Activated gamma-delta T cell treated with Interleukin-2 at 50 U/mL for 16 hours (primary cell): ENCODE measurements around the gene ZSWIM5.
"Not testable (repeated sequence)": the region's sequence is repeated elsewhere in the genome, so short reads cannot be mapped to it uniquely, and the experiment has no call there.

Experiments
- DNase-seq: peaks from one replicate; pipeline ENCODE4 v3.0.0-alpha.2; 2020

Gene ZSWIM5

DNA sequence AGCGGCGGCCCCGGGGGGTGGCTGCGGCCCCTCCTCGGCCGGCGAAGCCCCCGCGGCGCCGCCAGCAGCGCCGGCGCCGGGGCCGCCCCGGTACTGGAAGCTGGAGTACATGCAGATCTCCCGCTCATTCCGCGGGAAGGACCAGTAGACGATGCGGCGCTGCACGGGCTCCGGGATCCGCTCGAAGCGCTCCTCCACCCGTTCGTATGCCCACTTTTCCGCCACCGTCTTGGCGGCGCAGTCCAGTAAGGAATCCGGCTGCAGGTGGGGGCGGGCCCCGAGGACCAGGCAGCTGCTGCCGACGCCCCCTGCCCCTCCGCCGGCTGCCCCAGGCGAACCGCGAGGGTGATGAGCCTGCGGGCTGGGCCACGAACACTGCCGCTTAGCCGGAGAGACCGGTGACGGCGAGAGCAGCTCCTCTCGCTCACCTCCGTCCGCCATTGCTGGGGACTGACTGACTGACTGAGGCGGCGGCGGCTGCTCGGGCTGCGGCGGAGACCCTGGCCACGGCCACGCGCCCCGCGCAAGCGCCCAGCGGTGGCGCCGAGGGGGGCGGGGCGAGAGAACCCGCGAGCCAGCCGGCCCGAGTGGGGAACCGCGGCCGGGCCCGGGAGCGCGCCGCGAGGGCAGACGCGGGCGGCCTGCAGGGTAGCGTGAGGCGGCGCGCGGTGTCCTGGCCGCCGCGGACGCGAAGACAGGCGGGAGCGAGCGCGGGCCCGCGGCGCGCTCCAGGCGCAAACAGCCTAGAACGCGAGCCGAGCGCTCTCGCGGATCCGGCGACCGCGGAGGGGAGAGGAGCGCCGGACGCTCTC lies at the start of gene ZSWIM5:
Gene ZSWIM5, minus strand, starts transcription at position 696 of the 812 bp plus-strand sequence. Its CDS starts 255 bp downstream, at position 441.
- DNase-seq, result peak; percentile 56

DNA sequence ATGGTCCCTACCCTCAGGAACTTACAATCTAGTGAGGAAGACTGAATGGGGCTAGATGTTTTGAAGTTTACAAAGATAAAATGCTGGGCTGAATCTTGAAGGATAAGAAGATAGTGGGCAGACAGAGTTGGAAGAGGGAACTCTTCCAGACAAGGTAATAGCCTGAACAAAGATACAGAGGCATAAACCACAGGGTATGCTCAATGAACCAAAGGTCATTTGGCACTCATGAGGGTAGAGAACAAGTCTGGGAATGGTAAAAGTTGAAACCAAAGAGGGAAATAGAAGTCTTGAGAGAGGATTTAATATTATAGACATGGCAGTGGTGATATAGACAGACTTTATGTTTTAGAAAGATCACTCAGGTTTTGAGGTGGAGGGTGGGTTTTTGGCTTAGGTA lies 48.1 kb upstream of the ZSWIM5 start:
- DNase-seq, result no peak

DNA sequence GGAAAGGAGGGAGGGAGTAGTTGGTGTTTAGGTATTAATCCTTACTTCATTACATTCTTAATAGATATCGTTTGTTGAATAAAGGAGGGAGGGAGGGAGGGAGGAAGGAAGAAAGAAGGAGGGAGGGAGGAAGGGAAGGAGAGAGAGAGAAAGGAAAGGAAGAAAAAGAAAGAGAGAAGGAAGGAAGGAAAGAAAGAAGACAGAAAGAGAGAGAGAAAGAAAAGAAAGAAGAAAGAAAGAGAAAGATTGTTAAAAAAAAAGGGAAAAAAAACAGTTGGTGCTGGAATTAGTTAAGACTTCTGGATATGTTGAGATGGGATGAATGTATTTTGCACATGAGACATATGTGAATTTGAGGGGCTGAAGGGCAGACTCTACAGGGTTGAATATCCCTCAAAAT lies 44.1 kb upstream of the ZSWIM5 start:
- no peak for DNase-seq

DNA sequence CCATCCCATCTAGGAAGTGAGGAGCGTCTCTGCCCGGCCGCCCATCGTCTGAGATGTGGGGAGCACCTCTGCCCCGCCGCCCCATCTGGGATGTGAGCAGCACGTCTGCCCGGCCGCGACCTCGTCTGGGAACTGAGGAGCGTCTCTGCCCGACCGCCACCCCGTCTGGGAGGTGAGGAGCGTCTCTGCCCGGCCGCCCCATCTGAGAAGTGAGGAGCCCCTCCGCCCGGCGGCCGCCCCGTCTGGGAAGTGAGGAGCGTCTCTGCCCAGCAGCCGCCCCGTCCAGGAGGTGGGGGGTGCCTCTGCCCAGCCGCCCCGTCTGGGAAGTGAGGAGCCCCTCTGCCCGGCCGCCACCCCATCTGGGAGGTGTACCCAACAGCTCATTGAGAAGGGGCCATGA lies 41.6 kb upstream of the ZSWIM5 start:
- not testable (repeated sequence) for DNase-seq

DNA sequence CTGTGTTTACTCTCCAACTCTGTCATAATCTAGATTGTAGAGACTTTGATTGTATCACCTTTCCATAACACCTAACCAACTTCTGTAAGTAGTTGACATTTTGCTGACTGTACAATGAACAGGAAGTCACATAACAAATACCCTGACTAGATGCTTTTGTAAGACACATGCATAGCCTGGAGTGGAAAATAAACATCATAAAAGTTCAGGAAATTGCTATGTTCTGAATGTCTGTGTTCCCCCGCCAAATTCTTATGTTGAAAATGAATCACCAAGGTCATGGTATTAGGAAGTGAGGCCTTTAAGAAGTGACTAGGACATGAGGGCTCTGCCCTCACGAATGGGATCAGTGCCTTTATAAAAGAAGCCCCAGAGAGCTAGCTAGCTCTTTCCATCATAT lies 40.4 kb upstream of the ZSWIM5 start:
- no peak for DNase-seq

DNA sequence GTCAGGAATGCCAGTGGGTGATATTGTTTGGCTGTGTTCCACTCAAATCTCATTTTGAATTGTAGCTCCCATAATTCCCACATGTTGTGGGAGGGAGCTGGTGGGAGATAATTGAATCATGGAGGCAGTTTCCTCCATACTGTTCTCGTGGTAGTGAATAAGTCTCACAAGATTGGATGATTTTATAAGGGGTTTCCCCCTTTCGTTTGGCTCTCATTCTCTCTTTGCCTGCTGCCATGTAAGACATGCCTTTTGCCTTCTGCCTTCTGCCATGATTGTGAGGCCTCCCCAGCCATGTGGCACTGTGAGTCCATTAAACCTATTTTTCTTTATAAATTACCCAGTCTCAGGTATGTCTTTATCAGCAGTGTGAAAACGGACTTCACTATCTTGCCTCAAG lies 40.0 kb upstream of the ZSWIM5 start:
- DNase-seq, result not testable (repeated sequence)

DNA sequence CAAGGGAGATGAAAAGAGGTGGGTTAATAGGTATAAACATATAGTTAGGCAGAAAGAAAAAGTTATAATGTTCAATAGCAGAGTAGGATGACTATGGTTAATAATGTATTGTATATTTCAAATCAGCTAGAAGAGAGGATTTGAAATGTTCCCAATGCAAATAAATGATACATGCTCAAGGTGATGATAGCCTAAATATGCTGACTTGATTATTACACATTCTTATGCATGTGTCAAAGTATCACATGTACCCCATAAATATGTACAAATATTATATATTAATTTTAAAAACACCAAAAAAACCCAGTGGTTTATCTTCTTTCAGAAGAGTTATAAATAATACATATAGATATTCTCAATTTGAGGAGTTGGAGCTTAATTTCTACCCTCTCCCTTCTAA lies 38.3 kb upstream of the ZSWIM5 start:
- DNase-seq, result no peak

DNA sequence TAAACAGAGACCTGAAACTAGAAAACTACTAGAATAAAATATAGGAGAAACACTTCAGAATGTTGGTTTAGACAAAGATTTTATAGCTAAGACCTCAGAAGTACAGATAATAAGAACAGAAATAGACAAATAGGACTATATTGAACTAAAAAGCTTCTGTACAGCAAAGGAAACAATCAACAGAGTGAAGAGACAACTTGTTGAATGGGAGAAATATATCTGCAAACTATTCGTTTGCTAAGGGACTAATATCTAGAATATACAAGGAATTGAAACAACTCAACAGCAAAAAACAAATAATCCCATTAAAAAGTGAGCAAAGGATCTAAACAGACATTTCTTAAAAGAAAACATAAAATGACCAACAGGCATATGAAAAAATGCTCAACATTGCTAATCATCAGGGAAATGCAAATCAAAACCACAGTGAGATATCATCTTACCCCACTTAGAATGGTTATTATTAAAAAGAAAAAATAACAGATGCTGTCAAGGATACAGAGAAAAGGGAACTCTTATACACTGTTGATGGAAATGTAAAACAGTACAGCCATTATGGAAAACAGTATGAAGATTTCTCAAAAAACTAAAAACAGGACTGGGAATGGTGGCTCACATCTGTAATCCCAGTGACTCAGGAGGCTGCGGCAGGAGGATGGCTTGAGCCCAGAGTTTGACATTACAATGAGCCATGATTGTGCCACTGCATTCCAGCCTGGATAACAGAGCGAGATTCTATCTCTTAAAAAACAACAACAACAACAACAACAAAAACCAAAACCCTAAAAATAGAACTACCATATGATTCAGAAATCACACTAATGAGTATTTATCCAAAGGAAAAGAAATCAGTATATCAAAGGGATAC lies 37.3 kb upstream of the ZSWIM5 start:
- DNase-seq, result no peak

DNA sequence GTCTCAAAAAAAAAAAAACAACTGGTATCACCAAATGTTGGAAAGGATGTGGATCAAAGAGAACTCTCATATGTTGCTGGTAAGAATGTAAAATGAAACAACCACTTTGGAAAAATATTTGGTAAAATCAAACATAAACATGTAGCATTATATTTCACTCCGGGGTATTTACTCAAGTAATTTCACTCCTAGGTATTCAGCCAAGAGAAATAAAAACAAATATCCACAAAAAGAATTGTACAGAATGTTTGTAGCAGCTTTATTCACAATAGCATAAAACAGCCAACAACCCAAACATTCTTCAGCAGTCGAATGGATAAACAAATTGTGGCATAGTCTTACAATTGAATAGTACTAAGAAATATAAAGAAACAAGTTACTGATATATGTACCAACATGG lies 32.4 kb upstream of the ZSWIM5 start:
- DNase-seq, result no peak

DNA sequence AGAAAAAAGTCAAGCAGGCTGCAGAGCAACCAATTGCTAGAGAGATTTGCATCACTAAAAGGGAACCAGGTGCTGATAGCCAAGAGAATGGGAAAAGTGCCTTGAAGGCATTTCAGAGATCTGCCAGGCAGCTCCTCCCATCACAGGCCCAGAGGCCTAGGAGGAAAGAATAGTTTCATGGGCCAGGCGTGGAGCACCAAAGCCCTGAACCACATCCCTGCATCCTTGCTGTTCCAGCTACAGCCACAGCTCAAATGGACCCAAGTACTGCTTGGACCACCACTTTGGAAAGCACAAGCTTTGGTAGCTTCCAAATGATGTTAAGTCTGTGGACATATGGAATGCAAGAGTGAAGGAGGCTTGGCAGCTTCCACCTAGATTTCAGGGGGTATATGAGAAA lies 29.7 kb upstream of the ZSWIM5 start:
- no peak for DNase-seq

DNA sequence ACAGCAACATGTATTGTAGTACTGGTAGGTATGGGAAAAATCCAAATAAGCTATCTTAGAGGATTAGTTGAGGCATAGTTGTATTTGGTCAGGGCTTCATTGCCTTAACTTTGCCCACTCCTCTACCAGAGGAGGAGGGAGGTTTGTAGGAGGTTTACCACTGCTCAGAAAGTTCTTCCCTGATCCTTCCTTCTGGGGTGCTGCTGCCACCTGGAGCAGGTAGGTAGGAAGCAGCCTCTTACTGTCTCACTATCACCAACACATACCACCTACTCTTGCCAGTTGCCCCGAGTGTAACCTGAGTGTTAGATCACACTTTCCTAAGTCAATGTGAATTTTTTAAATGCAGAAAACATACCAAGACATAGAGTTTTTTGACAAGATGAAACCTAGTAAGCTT lies 24.1 kb upstream of the ZSWIM5 start:
- DNase-seq, result no peak

DNA sequence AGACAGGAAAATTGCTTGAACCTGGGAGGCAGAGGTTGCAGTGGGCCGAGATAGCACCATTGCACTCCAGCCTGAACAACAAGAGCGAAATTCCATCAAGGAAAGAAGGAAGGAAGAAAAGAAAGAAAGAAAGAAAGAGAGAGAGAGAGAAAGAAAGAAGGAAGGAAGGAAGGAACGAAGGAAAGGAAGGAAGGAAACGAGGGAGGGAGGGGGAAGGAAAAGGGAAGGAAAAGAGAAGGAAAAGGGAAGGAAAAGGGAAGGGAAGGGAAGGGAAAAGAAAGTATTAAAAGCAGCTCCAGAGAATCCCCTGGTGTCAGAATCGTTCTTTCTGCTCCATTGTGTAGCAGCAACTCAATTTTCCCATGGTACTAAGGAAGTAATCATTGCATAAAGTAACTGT lies 19.2 kb upstream of the ZSWIM5 start:
- no peak for DNase-seq

DNA sequence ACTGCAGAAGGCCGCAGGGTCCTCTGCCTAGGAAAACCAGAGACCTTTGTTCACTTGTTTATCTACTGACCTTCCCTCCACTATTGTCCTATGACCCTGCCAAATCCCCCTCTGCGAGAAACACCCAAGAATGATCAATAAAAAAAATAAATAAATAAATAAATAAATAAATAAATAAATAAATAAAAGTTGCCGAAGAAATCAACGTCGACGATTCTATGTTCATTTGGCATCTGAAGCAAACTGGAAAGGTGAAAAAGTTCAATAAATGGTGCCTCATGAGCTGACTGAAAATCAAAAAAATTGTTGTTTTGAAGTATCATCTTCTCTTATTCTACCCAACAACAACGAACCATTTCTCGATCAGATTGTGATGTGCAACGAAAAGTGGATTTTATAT lies 17.3 kb upstream of the ZSWIM5 start:
- not testable (repeated sequence) for DNase-seq

DNA sequence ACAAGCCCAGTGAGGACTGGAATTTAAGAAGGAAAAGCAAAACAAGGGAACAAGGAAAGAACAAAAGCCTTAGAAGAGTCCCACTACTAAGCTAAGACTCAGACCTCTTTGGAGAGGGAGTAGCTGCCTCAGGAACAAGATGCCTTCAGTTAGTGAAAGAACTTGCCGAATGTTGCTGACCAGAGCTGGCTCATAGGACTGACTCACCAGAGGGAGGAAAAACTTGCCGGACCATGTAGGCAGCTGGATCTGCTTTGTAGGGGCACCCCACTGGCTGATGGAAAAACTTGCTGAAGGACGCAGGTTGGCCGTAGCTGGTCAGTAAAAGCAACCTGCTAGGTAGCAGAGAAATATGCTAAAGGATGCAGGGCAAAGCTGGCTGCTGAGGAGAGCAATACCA lies 15.3 kb upstream of the ZSWIM5 start:
- DNase-seq, result no peak

DNA sequence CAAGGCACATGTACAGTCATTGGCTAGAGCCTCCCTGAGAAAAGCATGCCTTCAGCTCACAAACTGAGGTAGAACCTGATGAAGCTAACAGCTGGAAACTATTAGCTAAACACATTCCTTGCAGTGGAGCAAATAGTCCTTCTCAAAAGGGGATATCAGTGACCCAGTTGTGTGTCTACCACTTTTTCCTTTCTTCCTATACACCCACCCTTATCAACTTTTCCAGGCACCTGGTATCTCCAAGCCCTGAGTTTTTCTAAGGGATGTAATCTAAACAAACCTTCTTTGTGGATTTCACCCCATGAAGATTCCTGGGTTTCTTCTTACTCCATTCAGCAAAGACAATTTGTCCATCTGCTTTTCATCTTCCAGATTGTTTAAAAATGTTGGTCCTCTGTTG lies 10.5 kb upstream of the ZSWIM5 start:
- no peak for DNase-seq

DNA sequence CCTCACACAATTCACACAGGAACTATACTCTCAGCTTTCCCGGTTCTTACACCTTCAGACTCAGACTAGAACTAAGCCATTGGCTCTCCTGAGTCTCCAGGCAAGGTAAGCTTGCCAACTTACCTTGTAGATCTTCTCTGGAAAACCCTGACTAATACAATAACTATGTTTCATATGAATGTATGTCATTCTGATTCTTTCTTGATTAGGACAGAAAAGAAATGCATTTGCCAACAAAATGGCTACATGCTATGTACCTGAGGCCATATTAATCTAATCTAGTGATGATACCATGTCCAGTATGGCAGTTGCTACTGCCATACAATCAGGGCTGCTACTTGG lies 9.8 kb upstream of the ZSWIM5 start:
- DNase-seq, result no peak

DNA sequence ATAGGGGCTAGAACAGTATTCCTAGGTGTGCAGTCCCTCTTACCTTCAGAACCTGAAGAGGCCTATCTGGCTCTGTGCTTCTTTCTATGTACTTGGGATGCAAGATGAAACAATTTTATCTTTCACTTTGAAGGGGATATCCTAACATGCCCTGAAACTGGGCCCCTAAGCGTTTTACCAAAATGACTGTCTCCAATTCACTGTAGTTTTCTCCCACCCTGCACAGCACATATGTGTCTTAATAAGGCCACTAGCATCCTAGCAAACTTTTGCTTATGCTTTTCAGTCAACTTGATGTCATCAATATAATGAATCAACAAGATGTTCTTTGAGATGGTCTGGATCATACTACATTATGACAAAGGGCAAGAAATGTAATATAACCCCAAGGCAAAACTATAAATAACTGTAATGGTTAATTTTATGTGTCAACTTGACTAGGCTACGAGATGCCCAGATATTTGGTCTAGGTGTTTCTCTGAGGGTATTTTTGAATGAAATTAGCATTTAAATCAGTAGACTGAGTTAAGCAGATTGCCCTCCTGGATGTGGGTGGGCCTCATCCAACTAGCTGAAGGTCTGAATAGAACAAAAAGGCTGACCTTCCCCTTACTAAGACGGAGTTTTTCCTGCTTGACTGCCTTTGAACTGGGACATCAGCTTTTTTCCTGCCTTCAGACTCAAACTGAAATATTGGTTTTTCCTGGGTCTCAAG lies 9.2 kb upstream of the ZSWIM5 start:
- DNase-seq, result no peak

DNA sequence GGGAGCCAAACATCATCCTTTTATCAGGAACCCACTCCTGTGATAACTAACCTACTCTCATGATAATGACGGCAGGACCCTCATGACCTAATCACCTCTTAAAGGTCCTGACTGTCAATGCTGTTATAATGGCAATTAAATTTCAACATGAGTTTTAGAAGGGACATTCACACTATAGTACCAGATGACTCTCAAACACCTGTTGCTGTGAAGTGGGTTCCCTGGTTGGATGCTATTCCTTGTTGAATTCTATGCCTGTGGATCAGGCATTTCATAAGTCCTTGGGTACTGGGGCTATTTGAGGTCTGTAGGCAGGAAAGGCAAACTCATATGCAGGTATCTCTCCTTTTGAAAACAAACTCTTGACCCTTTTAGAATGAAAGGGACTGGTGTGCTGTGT lies 7.5 kb upstream of the ZSWIM5 start:
- DNase-seq, result no peak

DNA sequence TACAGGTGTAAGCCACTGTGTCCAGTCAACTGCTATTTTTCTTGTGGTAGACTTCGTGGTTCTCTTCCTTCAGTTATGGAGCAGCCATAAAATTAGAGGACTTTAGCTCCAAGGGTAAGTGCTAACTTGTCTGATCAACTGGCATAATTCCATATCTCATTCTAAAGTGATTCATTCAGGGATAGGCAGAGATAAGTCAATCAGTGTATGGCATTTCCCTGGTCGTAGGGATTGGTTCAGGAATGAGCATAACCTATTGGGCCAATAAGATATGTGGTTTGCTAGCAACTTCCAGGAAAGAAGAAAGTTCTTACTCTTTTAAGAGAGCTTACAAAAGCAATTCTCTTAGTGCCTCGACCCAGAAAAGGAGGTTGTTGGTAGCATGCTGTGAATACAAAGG lies 4.7 kb upstream of the ZSWIM5 start:
- DNase-seq, result no peak

DNA sequence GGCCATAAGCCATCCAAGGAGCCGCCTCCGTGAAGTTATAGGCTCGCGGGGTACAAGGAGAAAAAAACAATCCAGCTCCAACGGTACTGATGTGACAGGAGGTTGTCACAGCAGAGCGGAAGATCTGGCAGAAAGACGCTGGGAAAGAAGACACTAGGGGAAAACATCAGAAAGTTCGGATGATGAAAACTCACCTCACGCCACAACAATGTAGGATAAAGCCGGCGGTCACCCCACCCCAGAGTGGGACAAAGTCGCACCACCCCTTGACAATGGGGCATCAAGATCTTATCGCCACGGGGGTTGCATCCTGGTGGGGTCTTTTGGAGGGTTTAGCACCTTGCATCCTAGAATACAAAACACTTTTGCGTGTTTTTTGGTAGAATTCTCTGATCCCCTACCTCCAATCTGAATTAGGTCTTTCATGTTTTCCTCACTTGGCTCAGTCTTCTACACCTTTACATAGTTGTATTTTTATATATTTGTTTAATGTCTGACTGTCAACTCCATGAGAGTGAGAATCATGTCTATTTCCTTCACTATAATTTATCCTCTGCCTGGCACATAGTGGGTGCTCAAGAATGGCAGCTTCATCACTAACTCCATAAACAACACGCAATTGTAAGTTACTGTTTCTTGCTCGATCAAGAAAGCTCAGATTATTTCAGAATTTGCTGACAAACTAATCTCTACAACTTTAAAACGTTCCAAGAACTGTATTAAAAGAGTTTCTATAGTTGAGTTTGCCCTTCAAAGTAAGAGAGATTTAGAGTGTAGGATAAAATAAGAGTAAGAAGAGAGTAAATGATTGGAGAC lies 611 bp upstream of the ZSWIM5 start:
- no peak for DNase-seq

DNA sequence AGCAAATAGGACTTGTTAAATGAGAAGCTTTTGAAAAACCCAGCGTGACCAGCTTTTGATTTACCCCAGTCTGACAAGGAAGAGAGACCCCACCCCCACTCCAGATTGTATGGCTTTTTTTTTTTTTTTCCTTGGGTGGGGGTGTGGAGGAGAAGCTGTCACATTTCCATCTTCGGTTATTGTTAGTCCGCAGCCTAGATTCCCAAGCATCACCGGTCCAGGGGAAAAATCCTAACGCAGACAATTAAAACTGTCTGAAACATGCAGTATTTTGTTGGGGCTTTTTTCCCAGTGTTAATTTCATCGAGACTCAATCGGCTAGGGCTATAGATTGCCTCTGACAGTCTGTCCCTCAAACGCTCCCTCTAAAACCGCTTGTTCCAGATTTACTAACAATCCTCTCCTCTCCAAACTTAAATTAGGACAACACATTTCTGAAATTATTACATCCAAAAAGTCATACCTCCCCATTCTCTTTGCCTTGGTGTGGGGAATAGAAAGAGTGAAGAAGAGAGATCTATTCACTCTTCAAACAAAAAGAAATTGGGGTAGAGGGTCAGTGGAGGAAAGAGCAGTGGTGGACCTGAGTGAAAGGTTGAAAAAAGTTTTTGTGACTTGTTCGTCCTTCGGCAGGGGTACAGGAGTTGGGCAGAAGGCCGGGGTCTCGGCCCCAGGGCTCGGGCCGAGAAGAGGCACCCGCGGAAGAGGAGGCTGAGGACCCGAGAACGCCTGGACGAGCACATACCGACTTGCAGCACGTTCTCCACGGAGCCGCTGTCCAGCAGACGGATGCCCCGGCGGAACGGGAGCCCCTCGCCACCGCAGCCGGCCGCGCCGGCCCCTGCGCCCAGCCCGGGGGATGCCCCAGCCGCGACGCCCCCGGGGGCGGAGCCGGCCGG lies 1.1 kb downstream of the ZSWIM5 start:
- DNase-seq, result peak; percentile 13
